Pancreas (tissue), 10 donors: ENCODE measurements around the gene PRDX6. TPM values are rescaled to one million over a fixed set of nuclear protein-coding genes. Genes with fewer than 3 reads are reported as not detected.
A peak's percentile ranks its signal among the peaks of the same experiment; 100 is the strongest.

Experiments used
- ATAC-seq, 4 donors: fragments of 200-7000 bp; cut with Tn5 transposase; one replicate each; pipeline versions ENCODE4 v1.8.0 to v1.9.1; 2020; ENCODE audit warnings: mild to moderate bottlenecking in 4 of 4, moderate library complexity in 4 of 4
- DNase-seq, 6 donors: peaks; one replicate each; pipeline ENCODE4 v3.0.0-alpha.2; 2020
- FAIRE-seq: peaks from 2 replicates; lab custom pipeline; 2012; peaks lifted over from hg19 to GRCh38; lab: Jason Lieb, UNC
- H3K27ac ChIP-seq, 4 donors: fragments of 200-600 bp; sonication (generic); 1 replicate in 3 of 4; 2 replicates in 1 of 4; pipeline versions ENCODE4 v1.5.0 to v1.8.0; 2020
- H3K27me3 ChIP-seq, 4 donors: fragments of 200-600 bp; one replicate each; pipeline ENCODE4 v1.8.0; 2021
- H3K36me3 ChIP-seq, 3 donors: fragments of 200-600 bp; sonication (generic) in 1 of 3; one replicate each; pipeline versions ENCODE4 v1.5.0 to v1.8.0; 2020 to 2021
- H3K4me1 ChIP-seq, 3 donors: fragments of 200-600 bp; one replicate each; pipeline ENCODE4 v1.8.0; 2021
- H3K4me3 ChIP-seq, 4 donors: fragments of 200-600 bp; sonication (generic) in 2 of 4; one replicate each; pipeline versions ENCODE4 v1.5.0 to v1.8.0; 2020 to 2021
- H3K9me3 ChIP-seq, 4 donors: fragments of 200-600 bp; one replicate each; pipeline ENCODE4 v1.8.0; 2021
- CTCF ChIP-seq, 4 donors: fragments of 200-600 bp; sonication (generic) in 3 of 4; IDR thresholded peaks; one replicate each; pipeline versions ENCODE4 v1.5.0 to v1.8.0; 2021; ENCODE audit warnings: antibody characterized with exemption in 4 of 4
- WGBS, 2 donors: extraction: QIAGEN DNeasy Blood & Tissue Kit; methylation state at CpG; one replicate each; pipeline ENCODE4 v1.1.7; 2013; 5-methylcytosine and 5-hydroxymethylcytosine counted together
- intact Hi-C, 3 donors: fragments of 100-400 bp; cut with DNase I; formaldehyde crosslinking; loops; one replicate each; pipeline versions ENCODE4 v1.11.1 to v1.14.2; 2022
- polyA plus RNA-seq, 2 donors: library from polyadenylated mRNA; stranded (reverse); fragments of 200-250 nt; gene quantifications; one replicate each; pipeline ENCODE4 v1.2.3, GENCODE V29; 2013
- total RNA-seq, 6 donors: library from RNA; stranded (reverse); fragmentation: NEBNext Ultra II Directional in 4 of 6; extraction: Animal tissue kit (Norgen Biotek cat#: 25700) in 4 of 6; gene quantifications; one replicate each; pipeline versions ENCODE4 v1.2.1 to v1.2.4, GENCODE V29; 2021 to 2023
- donor health status: healthy with polysubstance abuse.
- donor health status: DM: no; HTN: no; CAD: no; lungs with moderate emphysema.
- donor health status: DM: no; HTN: no; CAD: no.
- donor health status: control.
- donor health status: control.
- donor health status: Bipolar disorder and iron deficiency.
- donor health status: DM: yes; HTN: yes; CAD: no.
- donor health status: DM: no; HTN: no; CAD: no.
- donor health status: DM: no; HTN: no; CAD: no.
- donor health status: DM: yes; HTN: yes; CAD: no.

PRDX6 gene
- total RNA-seq: 100 to 1,000 TPM in 3 of 6 donors, 10 to 100 TPM in 3; 89.8 to 126 (median 100) TPM
- 100 to 1,000 TPM; 127 to 129 TPM for polyA plus RNA-seq

GRCh38 chr1:173477286-173478093, at the start of gene PRDX6:
PRDX6 (plus strand) TSS chr1:173477335; CDS start chr1:173477398, 63 bp downstream.
- ATAC-seq (peak; percentile 62 to 76 (median 72)), DNase-seq (peak; percentile 63 to 92 (median 79)), FAIRE-seq (no peak)
- intact Hi-C loops: no loop called here
- H3K4me1 ChIP-seq: peaks cover 20 to 49% (median 24%) of the 10 kb centered on the region in 3 donors
- peak within 1 kb of the TSS; percentile 67 to 89 (median 74) for H3K4me3 ChIP-seq
- no peaks in the 10 kb centered on the region for H3K27me3 ChIP-seq
- peak within 1 kb of the TSS; percentile 93 to 99 (median 98) for H3K27ac ChIP-seq
- no peaks in the 10 kb centered on the region for H3K9me3 ChIP-seq
- WGBS, 2 donors: 0 to 1% methylated on average over 61 to 69 of the region's 69 CpGs
- no peak for TF ChIP-seq CTCF (IDR thresholded peaks at IDR 0.05)
- peaks cover 0 to 17% (median 14%) of the 10 kb centered on the region in 3 donors for H3K36me3 ChIP-seq

DNA sequence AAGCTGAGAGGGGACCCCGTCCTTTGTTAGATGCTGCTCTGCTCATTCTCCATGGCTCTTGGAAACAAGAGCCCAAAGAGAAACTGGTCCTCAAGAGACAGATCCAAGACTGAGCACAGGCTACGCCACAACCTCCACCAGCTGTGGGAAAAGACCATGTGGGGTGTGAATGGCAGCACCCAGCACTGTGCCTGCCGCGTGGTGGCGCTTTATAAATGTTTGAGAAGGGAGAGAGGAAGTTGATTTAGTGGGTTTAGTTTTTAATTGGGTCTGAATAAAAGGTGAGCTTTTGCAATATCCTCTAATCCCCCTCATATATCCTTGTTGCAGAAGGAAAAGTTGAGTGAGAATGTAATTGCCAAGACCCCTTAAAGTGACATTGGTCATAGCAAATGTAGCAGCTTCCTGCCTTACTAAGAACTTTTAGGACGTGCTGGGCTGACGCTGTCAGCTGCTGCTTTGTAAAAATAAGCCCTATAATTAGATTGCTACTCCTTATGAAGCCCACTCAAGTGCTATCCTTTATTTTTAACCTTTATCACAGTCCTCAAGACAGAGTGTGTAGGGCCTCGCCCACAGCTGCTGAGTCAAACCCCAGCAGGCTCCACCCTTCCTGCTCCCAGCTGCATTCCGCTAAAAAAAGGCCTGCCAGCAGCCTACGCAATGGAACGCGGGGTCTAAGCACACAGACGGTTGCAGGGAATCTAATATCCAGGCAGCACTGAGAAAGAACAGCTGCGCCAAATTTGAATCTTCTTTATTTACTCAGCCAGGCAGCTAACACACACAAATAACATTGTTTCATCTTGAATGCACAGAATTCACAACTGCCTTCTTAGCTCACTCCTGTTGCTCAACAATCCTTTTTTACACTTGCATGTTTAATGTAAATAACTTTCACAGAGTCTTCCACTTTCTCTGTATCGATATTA, 47.4 kb upstream of the PRDX6 start:
- Histone ChIP-seq H3K36me3 (no peaks in the 10 kb centered on the region), H3K9me3 (no peaks in the 10 kb centered on the region), H3K4me1 (peaks cover 0 to 28% (median 7%) of the 10 kb centered on the region in 3 donors), H3K4me3 (peak overlapping the region in 2 of 4 donors; percentile 17 to 24), H3K27ac (peak overlapping the region; percentile 51 to 83 (median 68)), H3K27me3 (no peaks in the 10 kb centered on the region)
- ATAC-seq: peak; percentile 92 to 95 (median 93)
- peak; percentile 29 to 50 (median 44) for TF ChIP-seq CTCF (IDR thresholded peaks at IDR 0.05)
- 12 to 18% methylated on average over 15 of the region's 15 CpGs for WGBS, 2 donors
- peak; percentile 79 to 84 (median 82) for DNase-seq
- no peak for FAIRE-seq
- intact Hi-C loops: no loop called here

DNA sequence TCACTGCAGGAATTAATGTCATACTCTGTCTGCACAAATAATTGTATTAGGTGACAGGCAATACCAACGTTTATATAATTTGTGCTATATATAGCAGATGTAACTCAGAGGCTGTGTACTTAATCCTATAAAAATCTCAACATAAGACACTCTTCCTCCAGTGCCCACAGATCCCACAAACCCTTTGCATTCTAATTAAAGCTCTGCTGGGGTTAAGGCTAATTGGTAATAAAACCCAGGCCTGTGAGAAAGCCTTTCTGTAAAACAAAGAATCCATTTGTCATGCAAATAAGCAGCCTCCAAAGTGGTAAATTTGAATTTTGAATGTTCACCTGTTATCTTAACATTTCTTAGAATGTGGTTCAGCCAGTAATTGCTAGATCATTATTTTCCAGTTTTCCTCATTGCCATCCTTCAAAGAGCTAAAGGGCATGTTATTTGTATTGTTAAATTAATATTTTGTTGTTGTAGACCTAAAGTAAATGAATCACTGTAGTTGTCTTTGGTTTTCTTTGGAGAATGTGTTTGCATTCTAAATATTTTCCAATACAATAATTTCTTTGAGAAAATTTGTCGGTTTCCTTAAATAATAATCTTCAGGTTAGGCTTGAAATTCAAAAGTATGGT, 46.3 kb upstream of the PRDX6 start:
- no peak for TF ChIP-seq CTCF (IDR thresholded peaks at IDR 0.05)
- ATAC-seq: no peak
- no peaks in the 10 kb centered on the region for H3K9me3 ChIP-seq
- H3K4me1 ChIP-seq: peaks cover 0 to 28% (median 7%) of the 10 kb centered on the region in 3 donors
- H3K27ac ChIP-seq: peak overlapping the region in 1 of 4 donors; percentile 77
- FAIRE-seq: no peak
- H3K27me3 ChIP-seq: no peaks in the 10 kb centered on the region
- H3K36me3 ChIP-seq: no peaks in the 10 kb centered on the region
- WGBS, 2 donors: 1 to 4% methylated on average over 2 of the region's 2 CpGs
- intact Hi-C loops: no loop called here
- no peak overlapping the region for H3K4me3 ChIP-seq
- no peak for DNase-seq

GRCh38 chr1:173431304-173432045, 45.7 kb upstream of the PRDX6 start:
- FAIRE-seq (no peak), ATAC-seq (peak; percentile 75 to 88 (median 82)), DNase-seq (peak; percentile 72 to 89 (median 84))
- no peak overlapping the region for H3K27ac ChIP-seq
- 31% methylated on average over 6 of the region's 6 CpGs for WGBS, 2 donors
- H3K9me3 ChIP-seq: no peaks in the 10 kb centered on the region
- peaks cover 0 to 28% (median 7%) of the 10 kb centered on the region in 3 donors for H3K4me1 ChIP-seq
- H3K36me3 ChIP-seq: no peaks in the 10 kb centered on the region
- H3K27me3 ChIP-seq: no peaks in the 10 kb centered on the region
- no peak overlapping the region for H3K4me3 ChIP-seq
- intact Hi-C loops: no loop called here
- TF ChIP-seq CTCF (IDR thresholded peaks at IDR 0.05): peak; percentile 72 to 90 (median 86)
